Measurements from ENCODE around the gene B3GNT9.

DNA sequence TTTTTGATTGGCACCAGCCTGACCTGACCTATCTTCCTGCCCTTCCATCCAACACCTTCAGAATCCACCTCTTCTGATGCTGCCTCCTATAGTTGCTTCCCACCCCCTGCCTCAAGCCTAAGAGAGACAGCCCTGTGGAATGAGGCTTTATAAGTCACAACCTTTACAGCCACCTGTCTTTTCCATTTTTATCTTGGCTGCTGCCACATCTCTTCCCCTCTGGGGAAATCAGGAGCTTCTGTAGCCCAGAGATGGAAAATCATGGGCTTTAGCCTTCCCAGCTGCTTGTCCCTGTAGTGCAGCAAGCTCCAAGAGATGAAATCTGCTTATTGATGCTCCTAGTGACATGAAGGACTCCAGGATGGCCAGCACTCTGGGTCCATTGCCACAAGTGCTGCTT is 22.4 kb downstream of the B3GNT9 start:
- TF ChIP-seq, protein P1, sequence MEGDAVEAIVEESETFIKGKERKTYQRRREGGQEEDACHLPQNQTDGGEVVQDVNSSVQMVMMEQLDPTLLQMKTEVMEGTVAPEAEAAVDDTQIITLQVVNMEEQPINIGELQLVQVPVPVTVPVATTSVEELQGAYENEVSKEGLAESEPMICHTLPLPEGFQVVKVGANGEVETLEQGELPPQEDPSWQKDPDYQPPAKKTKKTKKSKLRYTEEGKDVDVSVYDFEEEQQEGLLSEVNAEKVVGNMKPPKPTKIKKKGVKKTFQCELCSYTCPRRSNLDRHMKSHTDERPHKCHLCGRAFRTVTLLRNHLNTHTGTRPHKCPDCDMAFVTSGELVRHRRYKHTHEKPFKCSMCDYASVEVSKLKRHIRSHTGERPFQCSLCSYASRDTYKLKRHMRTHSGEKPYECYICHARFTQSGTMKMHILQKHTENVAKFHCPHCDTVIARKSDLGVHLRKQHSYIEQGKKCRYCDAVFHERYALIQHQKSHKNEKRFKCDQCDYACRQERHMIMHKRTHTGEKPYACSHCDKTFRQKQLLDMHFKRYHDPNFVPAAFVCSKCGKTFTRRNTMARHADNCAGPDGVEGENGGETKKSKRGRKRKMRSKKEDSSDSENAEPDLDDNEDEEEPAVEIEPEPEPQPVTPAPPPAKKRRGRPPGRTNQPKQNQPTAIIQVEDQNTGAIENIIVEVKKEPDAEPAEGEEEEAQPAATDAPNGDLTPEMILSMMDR (IDR thresholded peaks at IDR 0.05), result no peak
- no peak for TF ChIP-seq POLR2A (IDR thresholded peaks at IDR 0.05)
